H1 (cell line): ENCODE measurements around the gene RSPH9. TPM values are rescaled to one million over a fixed set of nuclear protein-coding genes. Genes with fewer than 3 reads are reported as not detected.

Experiments used
- EGR1 ChIP-seq: IDR thresholded peaks from 2 replicates; pipeline ENCODE4 v1.6.1; 2011; ENCODE audit warnings: low read depth, low read length, borderline replicate concordance
- EP300 ChIP-seq, 2 experiments: IDR thresholded peaks; 1 replicate in 1 of 2; 2 replicates in 1 of 2; pipeline ENCODE4 v1.6.1; 2011 to 2012; ENCODE audit warnings: low read depth in 2 of 2, low read length in 2 of 2, mild to moderate bottlenecking in 2 of 2, borderline replicate concordance in 1 of 2, inconsistent platforms in 1 of 2, moderate library complexity in 1 of 2
- NRF1 ChIP-seq: IDR thresholded peaks from 2 replicates; pipeline ENCODE4 v1.6.1; 2011; ENCODE audit warnings: mild to moderate bottlenecking, low read depth, low read length, improper control_type of control experiment
- RBBP5 ChIP-seq: IDR thresholded peaks from 2 replicates; pipeline ENCODE4 v1.7.1; 2012; ENCODE audit warnings: low read depth, mild to moderate bottlenecking, inconsistent platforms, low read length, moderate library complexity, borderline replicate concordance
- polyA plus RNA-seq, 7 experiments: library from polyadenylated mRNA; depleted of rRNA in 3 of 7; stranded (reverse) in 5 of 7; unstranded in 2 of 7; fragments of >200 nt in 5 of 7; fragments of 200-250 nt in 2 of 7; gene quantifications; 1 replicate in 5 of 7; 2 replicates in 1 of 7; 4 replicates in 1 of 7; pipeline versions ENCODE4 v1.2.1 to v1.2.3, GENCODE V29; 2011 to 2013; ENCODE audit warnings: missing spikeins in 2 of 7, mixed read lengths in 2 of 7
- total RNA-seq: library from RNA; stranded (reverse); fragmentation: NEBNext Ultra II Directional; extraction: Animal tissue kit (Norgen Biotek cat#: 25700); gene quantifications from 2 replicates; pipeline ENCODE4 v1.2.1, GENCODE V29; 2021

Gene RSPH9
- total and polyA plus RNA-seq, 2 of the 8 experiments (the other 6 are each of a cell fraction or from before 2014, with no cell fraction given) = 0.15 to 0.23 TPM

GRCh38 chr6:43627008-43627825 is 17.6 kb upstream of the RSPH9 start (continued):
- TF ChIP-seq RBBP5 (no peak), NRF1 (no peak), EP300 (IDR thresholded peaks at IDR 0.05; ENCODE audit: borderline replicate concordance in 1 of 2, low read depth in 2 of 2, low read length in 2 of 2) (no peak), EGR1 (no peak)
